NOMO-1 treated with DMSO at 0.1 percent for 48 hours (cell line): ENCODE results near the gene PATL2.
"Not testable (repeated sequence)": the region's sequence is repeated elsewhere in the genome, so short reads cannot be mapped to it uniquely, and the experiment has no call there.

Source experiments
- DNase-seq: peaks from one replicate; lab custom pipeline; 2025; ENCODE audit not compliant: unreplicated experiment; lab: John Stamatoyannopoulos, UW

The PATL2 gene

GRCh38 chr15:44711096-44711742 is at the start of gene PATL2, which contains the start of gene B2M:
PATL2 (minus strand) TSS chr15:44711323; CDS start chr15:44676490, 34,833 bp downstream.
B2M (plus strand) TSS chr15:44711517; CDS start chr15:44711547, 30 bp downstream.
- DNase-seq = peak; percentile 96

GRCh38 chr15:44753345-44753744 is 42.2 kb upstream of the PATL2 start:
- DNase-seq = no peak

- DNase-seq = not testable (repeated sequence)
These were observed 32.3 kb upstream of the PATL2 start for GRCh38 chr15:44743454-44743853.

- not testable (repeated sequence) for DNase-seq
These were observed 28.2 kb upstream of the PATL2 start for GRCh38 chr15:44739222-44739847.

GRCh38 chr15:44738340-44738984 is 27.3 kb upstream of the PATL2 start:
- DNase-seq = peak; percentile 60

- DNase-seq = no peak
These were observed 25.1 kb upstream of the PATL2 start, which contains the start of gene TRIM69 for GRCh38 chr15:44736181-44736765. TRIM69 (plus strand) TSS chr15:44736528; CDS start chr15:44736705, 177 bp downstream.

GRCh38 chr15:44735482-44736180 is 24.5 kb upstream of the PATL2 start:
- peak; percentile 78 for DNase-seq

GRCh38 chr15:44734839-44735481 is 23.8 kb upstream of the PATL2 start:
- no peak for DNase-seq

- DNase-seq = no peak
These were observed 18.4 kb upstream of the PATL2 start for GRCh38 chr15:44729408-44730127.

GRCh38 chr15:44728576-44729407 is 17.7 kb upstream of the PATL2 start:
- peak; percentile 99 for DNase-seq

- DNase-seq = not testable (repeated sequence)
These were observed 17.1 kb upstream of the PATL2 start for GRCh38 chr15:44728232-44728575.

- no peak for DNase-seq
These were observed 16.5 kb upstream of the PATL2 start for GRCh38 chr15:44727485-44728231.

- DNase-seq = peak; percentile 94
These were observed 15.7 kb upstream of the PATL2 start for GRCh38 chr15:44726568-44727484.

- peak; percentile 36 for DNase-seq
These were observed 15.0 kb upstream of the PATL2 start for GRCh38 chr15:44726136-44726535.

- no peak for DNase-seq
These were observed 10.9 kb upstream of the PATL2 start for GRCh38 chr15:44722011-44722410.

GRCh38 chr15:44720460-44721176 is 9.5 kb upstream of the PATL2 start:
- no peak for DNase-seq

- DNase-seq = not testable (repeated sequence)
These were observed 8.9 kb upstream of the PATL2 start for GRCh38 chr15:44720000-44720435.
